HG03103 (cell line): ENCODE results near the gene TNS4.

Source experiments
- ATAC-seq: cut with Tn5 transposase; IDR thresholded peaks from one replicate; pipeline ENCODE4 v1.9.1; 2021; ENCODE audit warnings: low read depth; ENCODE audit not compliant: unreplicated experiment

The TNS4 gene

GRCh38 chr17:40460604-40460967 lies 40.8 kb downstream of the TNS4 start:
- no peak for ATAC-seq

- ATAC-seq, result no peak
Measured at GRCh38 chr17:40459636-40460603, 41.5 kb downstream of the TNS4 start.

- ATAC-seq, result no peak
Measured at GRCh38 chr17:40458851-40459482, 42.5 kb downstream of the TNS4 start.

- no peak for ATAC-seq
Measured at GRCh38 chr17:40457964-40458791, 43.2 kb downstream of the TNS4 start.

GRCh38 chr17:40457369-40457768 lies 44.1 kb downstream of the TNS4 start:
- no peak for ATAC-seq

GRCh38 chr17:40456396-40456951 lies 44.9 kb downstream of the TNS4 start:
- ATAC-seq, result no peak

- no peak for ATAC-seq
Measured at GRCh38 chr17:40454613-40454995, 46.8 kb downstream of the TNS4 start.

- ATAC-seq, result no peak
Measured at GRCh38 chr17:40453881-40454612, 47.4 kb downstream of the TNS4 start.

- no peak for ATAC-seq
Measured at GRCh38 chr17:40452921-40453378, 48.5 kb downstream of the TNS4 start.

GRCh38 chr17:40452216-40452787 lies 49.1 kb downstream of the TNS4 start:
- ATAC-seq, result no peak

GRCh38 chr17:40451420-40451819 lies 50.0 kb downstream of the TNS4 start:
- no peak for ATAC-seq

GRCh38 chr17:40450175-40450574 lies 51.2 kb downstream of the TNS4 start:
- ATAC-seq, result no peak

GRCh38 chr17:40448639-40449261 lies 52.7 kb downstream of the TNS4 start:
- no peak for ATAC-seq

GRCh38 chr17:40448213-40448638 lies 53.2 kb downstream of the TNS4 start:
- no peak for ATAC-seq

- ATAC-seq, result no peak
Measured at GRCh38 chr17:40447806-40448205, 53.6 kb downstream of the TNS4 start.

- ATAC-seq, result no peak
Measured at GRCh38 chr17:40447148-40447644, 54.2 kb downstream of the TNS4 start.

GRCh38 chr17:40445751-40446468 lies 55.5 kb downstream of the TNS4 start:
- ATAC-seq, result no peak
